HCT116 (cell line): Measurements from ENCODE around the gene NOXO1. TPM values are rescaled to one million over a fixed set of nuclear protein-coding genes. Genes with fewer than 3 reads are reported as not detected.
"Not testable (repeated sequence)": the region's sequence is repeated elsewhere in the genome, so short reads cannot be mapped to it uniquely, and the experiment has no call there.

Experiments used
- ATAC-seq: fragments of 200-7000 bp; cut with Tn5 transposase; 2 replicates; pipeline ENCODE4 v1.9.1; 2020; ENCODE audit warnings: mild to moderate bottlenecking, moderate library complexity
- BruUV-seq: library from RNA; stranded (reverse); fragments of 400-500 nt; replicated peaks from 2 replicates; lab custom pipeline; 2021; lab: Mats Ljungman, UMichigan
- CTCF ChIA-PET: fragments of 300-600 bp; sonication (Branson Sonifier 250); formaldehyde crosslinking; loops from one replicate; lab custom pipeline; 2021; ENCODE audit warnings: antibody characterized with exemption; lab: Charles Lee
- POLR2A ChIA-PET: fragments of 300-600, 350-600 bp; sonication (Branson Sonifier 250); formaldehyde crosslinking; loops from one replicate; lab custom pipeline; 2021; ENCODE audit warnings: antibody characterized with exemption; lab: Charles Lee
- RAD21 ChIA-PET, 2 experiments: fragments of 300-600 bp; sonication (Branson Sonifier 250); formaldehyde crosslinking; loops; one replicate each; lab custom pipeline; 2023; ENCODE audit warnings: low total read pairs in 2 of 2; ENCODE audit not compliant: uncharacterized antibody in 2 of 2, unreplicated experiment in 2 of 2, low non-redundant PET in 1 of 2; lab: Charles Lee
- DNase-seq: peaks from one replicate; pipeline ENCODE4 v3.0.0-alpha.2; 2010; ENCODE audit warnings: low read depth, low spot score
- H2AFZ ChIP-seq: fragments of 200-600 bp; shearing (Covaris generic), sonication (generic); 2 replicates; pipeline ENCODE4 v1.6.1; 2017; ENCODE audit warnings: low read depth, mixed run types, mixed read lengths, antibody characterized with exemption, low read length; ENCODE audit not compliant: poor library complexity, severe bottlenecking
- H3K27ac ChIP-seq: 2 replicates; pipeline ENCODE4 v1.5.1; 2012; ENCODE audit warnings: low read depth, low read length
- H3K27me3 ChIP-seq: fragments of 200-600 bp; sonication (generic); 2 replicates; pipeline ENCODE4 v1.6.1; 2016; ENCODE audit warnings: mixed run types, low read length, mixed read lengths; ENCODE audit not compliant: insufficient read depth
- H3K36me3 ChIP-seq, 2 experiments: fragments of 200-500 bp in 1 of 2; fragments of 200-600 bp in 1 of 2; sonication (Bioruptor generic) in 1 of 2; sonication (generic) in 1 of 2; 2 replicates each; pipeline versions ENCODE4 v1.5.1 to v1.6.1; 2014 to 2016; ENCODE audit warnings: low read length in 2 of 2, inconsistent platforms in 1 of 2, mixed read lengths in 1 of 2, mixed run types in 1 of 2; ENCODE audit not compliant: insufficient read depth in 2 of 2, control insufficient read depth in 1 of 2
- H3K4me1 ChIP-seq, 2 experiments: fragments of 200-600 bp in 1 of 2; sonication (generic) in 1 of 2; 2 replicates each; pipeline versions ENCODE4 v1.5.1 to v1.6.1; 2012 to 2017; ENCODE audit warnings: low read length in 2 of 2, inconsistent platforms in 1 of 2, mild to moderate bottlenecking in 1 of 2, mixed read lengths in 1 of 2, mixed run types in 1 of 2, moderate library complexity in 1 of 2; ENCODE audit not compliant: insufficient read depth in 2 of 2, control insufficient read depth in 1 of 2
- H3K4me2 ChIP-seq: fragments of 200-600 bp; sonication (generic); 2 replicates; pipeline ENCODE4 v1.6.1; 2017; ENCODE audit warnings: mixed run types, low read length, mixed read lengths
- H3K4me3 ChIP-seq, 2 experiments: fragments of 200-600 bp in 1 of 2; sonication (generic) in 1 of 2; replicated peaks in 1 of 2; 2 replicates each; pipeline ENCODE4 v1.5.1; 2011 to 2016; ENCODE audit warnings: low read length in 2 of 2, control low read depth in 1 of 2, low read depth in 1 of 2, mild to moderate bottlenecking in 1 of 2, mixed read lengths in 1 of 2, mixed run types in 1 of 2
- H3K79me2 ChIP-seq: fragments of 200-600 bp; sonication (generic); 2 replicates; pipeline ENCODE4 v1.6.1; 2017; ENCODE audit warnings: mild to moderate bottlenecking, mixed run types, low read length, moderate library complexity, mixed read lengths; ENCODE audit not compliant: insufficient read depth
- H3K9ac ChIP-seq: fragments of 200-600 bp; sonication (generic); 2 replicates; pipeline ENCODE4 v1.6.1; 2016; ENCODE audit warnings: low read length, mixed read lengths
- H3K9me2 ChIP-seq: fragments of 200-600 bp; sonication (generic), shearing (Covaris generic); 2 replicates; pipeline ENCODE4 v1.6.1; 2017; ENCODE audit warnings: mixed run types, mild to moderate bottlenecking, moderate library complexity; ENCODE audit not compliant: insufficient read depth
- H3K9me3 ChIP-seq, 2 experiments: fragments of 200-500 bp in 1 of 2; fragments of 200-600 bp in 1 of 2; sonication (Bioruptor generic) in 1 of 2; sonication (generic) in 1 of 2; 2 replicates each; pipeline ENCODE4 v1.6.1; 2014 to 2017; ENCODE audit warnings: low read length in 2 of 2, mixed read lengths in 2 of 2, inconsistent platforms in 1 of 2, low read depth in 1 of 2, mild to moderate bottlenecking in 1 of 2, mixed run types in 1 of 2, moderate library complexity in 1 of 2; ENCODE audit not compliant: control insufficient read depth in 1 of 2, insufficient read depth in 1 of 2
- H4K20me1 ChIP-seq: fragments of 200-600 bp; sonication (generic), shearing (Covaris generic); 2 replicates; pipeline ENCODE4 v1.6.1; 2017; ENCODE audit warnings: mixed run types, mild to moderate bottlenecking, moderate library complexity; ENCODE audit not compliant: insufficient read depth
- CBX3 ChIP-seq: IDR thresholded peaks from 2 replicates; pipeline ENCODE4 v1.6.1; 2012; ENCODE audit warnings: low read depth
- POLR2A ChIP-seq: IDR thresholded peaks from 2 replicates; pipeline ENCODE4 v1.7.0; 2011; ENCODE audit warnings: borderline replicate concordance; ENCODE audit not compliant: insufficient read depth, insufficient read length; ENCODE audit errors: extremely low read depth
- POLR2AphosphoS5 ChIP-seq: IDR thresholded peaks from 2 replicates; pipeline ENCODE4 v1.6.1; 2011; ENCODE audit warnings: mild to moderate bottlenecking, low read depth, low read length, moderate library complexity
- ZFX ChIP-seq: fragments of 450-650 bp; IDR thresholded peaks from 2 replicates; pipeline ENCODE4 v1.6.1; 2017
- ZNF274 ChIP-seq: fragments of 200-500 bp; sonication (Bioruptor generic); IDR thresholded peaks from 2 replicates; pipeline ENCODE4 v1.6.1; 2014; ENCODE audit warnings: mild to moderate bottlenecking, low read depth, low read length, inconsistent platforms
- intact Hi-C: fragments of 100-400 bp; cut with micrococcal nuclease; formaldehyde crosslinking; loops from 2 replicates; pipeline ENCODE4 v1.10.0; 2022
- total RNA-seq: library from RNA; stranded (reverse); gene quantifications from one replicate; pipeline ENCODE4 v1.2.1, GENCODE V29; 2021; ENCODE audit not compliant: unreplicated experiment

NOXO1 gene
- total RNA-seq, 1 experiment from 2014 or later: 10.0 TPM

GRCh38 chr16:1962161-1963153, 18.8 kb downstream of the NOXO1 start:
- Histone ChIP-seq H3K36me3 (peaks cover 6 to 20% of the 10 kb centered on the region in 2 experiments), H4K20me1 (peaks cover 11% of the 10 kb centered on the region; the same call in 1 of the 2 replicates), H3K4me3 (peak overlapping the region; percentile 65 to 73), H3K27ac (peak overlapping the region; percentile 94), H3K4me2 (peak overlapping the region; percentile 88), H3K9ac (peak overlapping the region; percentile 93), H3K79me2 (peaks cover 72% of the 10 kb centered on the region), H3K4me1 (peaks cover 11 to 46% of the 10 kb centered on the region in 2 experiments)
- DNase-seq, H3K9me3 ChIP-seq, CTCF ChIA-PET, RAD21 ChIA-PET, ATAC-seq, H3K27me3 ChIP-seq, H3K9me2 ChIP-seq, H2AFZ ChIP-seq, intact Hi-C loops: not testable (repeated sequence)
- POLR2A ChIA-PET: interaction anchor here (0.6 to 5.9 kb wide), 6 partner anchors 8 to 164 kb away, joined by 3 to 104 read pairs (median 9); partner anchors contain the start of genes GFER, MSRB1, NOXO1 and TBL3
- TF ChIP-seq POLR2AphosphoS5: peak; percentile 24; the same call in 1 of the 2 replicates
- TSS peak; percentile 79 for BruUV-seq

GRCh38 chr16:1961651-1962067, 19.6 kb downstream of the NOXO1 start:
- no peak for TF ChIP-seq ZNF274
- TF ChIP-seq POLR2A: peak; percentile 88
- no peak for TF ChIP-seq ZFX
- TF ChIP-seq CBX3: no peak
- TF ChIP-seq, all 23 proteins: peak for 1
- H3K4me1 ChIP-seq: peaks cover 11 to 46% of the 10 kb centered on the region in 2 experiments
- ChIA-PET CTCF (interaction anchor here (1.7 kb wide), 1 partner anchor 179 kb away, joined by 3 read pairs; no protein-coding TSS in a partner anchor), POLR2A (interaction anchor here (0.6 to 3.2 kb wide), 7 partner anchors 9 to 163 kb away, joined by 3 to 21 read pairs (median 5); partner anchors contain the start of genes MSRB1 and TBL3), RAD21 (no interaction called here)
- no peaks in the 10 kb centered on the region for H3K9me2 ChIP-seq
- no peaks in the 10 kb centered on the region for H3K9me3 ChIP-seq
- ATAC-seq (peak; percentile 4), DNase-seq (no peak)
- H3K36me3 ChIP-seq: peaks cover 6 to 20% of the 10 kb centered on the region in 2 experiments
- peak overlapping the region; percentile 93 for H3K9ac ChIP-seq
- H3K79me2 ChIP-seq: peaks cover 69% of the 10 kb centered on the region
- peak overlapping the region; percentile 13 to 73 for H3K4me3 ChIP-seq
- peak overlapping the region; percentile 94 for H3K27ac ChIP-seq
- no TSS peak for BruUV-seq
- H3K4me2 ChIP-seq: peak overlapping the region; percentile 88
- peaks cover 11% of the 10 kb centered on the region; the same call in 1 of the 2 replicates for H4K20me1 ChIP-seq
- no peak overlapping the region for H2AFZ ChIP-seq
- H3K27me3 ChIP-seq: no peaks in the 10 kb centered on the region
- intact Hi-C loops: no loop called here
